Activated CD4-positive, alpha-beta T cell treated with anti-CD3 and anti-CD28 coated beads, Interleukin-2, amount 50 U/mL, for 48 hours (primary cell): ENCODE results near the gene ZBTB7C.

Experiments
- DNase-seq, 2 experiments: peaks; one replicate each; pipeline ENCODE4 v3.0.0-alpha.2; 2020

Gene ZBTB7C

GRCh38 chr18:48133671-48134251 lies 275.4 kb downstream of the ZBTB7C start:
- no peak for DNase-seq

- no peak for DNase-seq
These were observed 276.2 kb downstream of the ZBTB7C start for GRCh38 chr18:48132797-48133655.

GRCh38 chr18:48131042-48131441 lies 278.1 kb downstream of the ZBTB7C start:
- DNase-seq, result no peak

DNA sequence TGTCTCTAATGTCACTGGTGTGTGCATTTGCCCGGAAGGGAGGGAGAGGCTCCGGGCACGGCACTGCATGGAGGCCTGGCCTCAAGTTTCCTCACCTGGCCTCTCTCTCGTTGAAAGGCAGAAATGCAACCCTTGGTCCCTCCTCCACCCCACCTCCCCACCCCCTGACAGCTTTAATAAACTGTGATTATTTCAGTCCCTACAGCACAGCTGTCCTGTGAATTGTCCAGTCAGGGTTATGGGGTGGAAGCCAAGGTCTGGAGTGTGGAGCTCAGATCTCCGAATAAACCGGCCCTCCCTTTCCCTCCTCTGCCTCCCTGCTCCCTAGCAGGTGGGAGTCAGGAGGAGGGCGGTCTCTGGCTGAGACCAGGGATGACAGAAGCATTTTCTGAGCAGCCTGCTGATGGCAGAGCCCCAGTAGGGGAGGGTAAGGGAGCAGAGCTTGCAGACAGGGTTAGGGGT lies 279.5 kb downstream of the ZBTB7C start:
- no peak for DNase-seq

GRCh38 chr18:48127606-48128005 lies 281.6 kb downstream of the ZBTB7C start:
- no peak for DNase-seq

- DNase-seq, result no peak
These were observed 282.9 kb downstream of the ZBTB7C start for GRCh38 chr18:48126240-48126639.

DNA sequence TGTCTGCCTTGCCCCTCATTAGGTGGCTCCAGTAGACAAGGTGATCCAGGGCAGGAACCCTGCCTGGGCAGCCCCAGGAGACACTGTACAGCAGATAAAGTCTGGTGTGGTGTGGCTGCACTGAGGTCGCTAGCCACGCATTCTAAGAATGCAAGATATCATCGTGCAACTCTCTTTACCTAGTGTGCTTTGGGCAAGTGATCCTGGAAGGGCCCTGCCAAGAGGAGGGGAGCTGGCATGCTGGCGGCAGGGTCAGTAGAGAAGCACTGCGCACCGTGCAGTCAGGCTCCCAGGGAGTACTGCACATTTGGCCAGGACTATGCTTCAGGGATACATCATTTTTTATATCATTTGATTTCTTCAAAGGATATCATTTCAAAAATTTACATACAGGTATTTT lies 283.5 kb downstream of the ZBTB7C start:
- no peak for DNase-seq

GRCh38 chr18:48124857-48125626 lies 284.1 kb downstream of the ZBTB7C start:
- peak; percentile 59 to 67 for DNase-seq

DNA sequence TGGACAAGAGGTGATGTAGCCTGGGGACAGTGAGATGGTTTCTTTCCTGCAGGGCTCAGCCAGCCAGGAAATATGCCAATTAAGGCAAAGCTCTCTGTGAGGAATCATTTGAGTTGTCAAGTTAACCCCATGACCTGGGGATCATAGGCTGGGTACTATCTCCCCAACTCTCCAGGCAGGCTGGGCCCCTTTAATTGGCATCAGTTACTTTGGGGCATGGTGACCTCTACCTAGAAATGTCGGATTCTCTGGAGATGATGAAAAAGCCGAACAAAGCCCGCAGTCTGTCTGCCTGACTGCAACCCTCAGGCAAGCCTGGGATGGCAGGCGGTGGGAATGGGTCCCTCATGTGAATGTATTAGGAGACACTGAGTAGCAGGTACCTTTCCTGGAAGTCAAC lies 285.2 kb downstream of the ZBTB7C start:
- DNase-seq, result no peak

DNA sequence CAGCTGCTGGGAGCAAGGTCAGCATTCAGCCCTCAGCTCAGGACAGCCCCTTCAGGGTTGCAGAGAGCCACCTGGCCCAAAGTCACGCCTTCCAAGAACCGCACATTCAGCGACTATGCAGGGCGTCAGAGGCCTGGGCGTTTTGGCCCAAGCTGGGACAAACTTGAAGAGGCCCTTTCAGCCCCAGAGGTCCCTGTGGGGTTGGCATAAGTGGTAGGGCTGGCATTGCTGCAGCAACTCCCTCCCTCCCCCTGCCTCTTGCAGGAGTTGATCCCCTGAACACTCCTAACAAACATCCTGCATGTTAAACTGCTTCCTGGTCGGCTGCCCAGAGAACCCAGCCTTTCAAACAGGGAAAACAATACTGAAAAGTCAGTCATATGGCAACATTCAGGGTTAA lies 285.9 kb downstream of the ZBTB7C start:
- DNase-seq, result no peak

DNA sequence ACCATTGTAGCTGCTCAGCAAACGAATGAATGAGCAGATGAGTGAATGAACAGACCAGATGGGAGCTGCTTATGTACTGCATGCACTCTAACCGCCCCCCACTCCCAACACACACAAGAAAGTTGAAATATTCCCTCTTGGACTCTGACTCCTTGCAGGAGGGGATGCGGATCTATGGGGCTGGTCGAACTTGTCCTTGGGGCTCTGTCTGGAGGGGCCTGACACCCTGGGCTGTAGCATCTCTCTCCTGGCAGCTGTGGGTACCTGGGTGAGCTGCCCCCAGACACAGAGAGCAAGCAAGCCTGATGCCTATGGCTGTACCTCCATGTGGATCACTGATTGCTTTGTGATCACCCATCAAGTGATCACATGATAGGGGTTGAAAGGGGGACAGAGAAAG lies 286.4 kb downstream of the ZBTB7C start:
- DNase-seq, result no peak

- DNase-seq, result no peak
These were observed 286.8 kb downstream of the ZBTB7C start for GRCh38 chr18:48122376-48122775.

- no peak for DNase-seq
These were observed 287.4 kb downstream of the ZBTB7C start for GRCh38 chr18:48121752-48122151.

GRCh38 chr18:48119204-48119603 lies 290.0 kb downstream of the ZBTB7C start:
- DNase-seq, result no peak

GRCh38 chr18:48116873-48117630 lies 292.1 kb downstream of the ZBTB7C start:
- DNase-seq, result no peak

DNA sequence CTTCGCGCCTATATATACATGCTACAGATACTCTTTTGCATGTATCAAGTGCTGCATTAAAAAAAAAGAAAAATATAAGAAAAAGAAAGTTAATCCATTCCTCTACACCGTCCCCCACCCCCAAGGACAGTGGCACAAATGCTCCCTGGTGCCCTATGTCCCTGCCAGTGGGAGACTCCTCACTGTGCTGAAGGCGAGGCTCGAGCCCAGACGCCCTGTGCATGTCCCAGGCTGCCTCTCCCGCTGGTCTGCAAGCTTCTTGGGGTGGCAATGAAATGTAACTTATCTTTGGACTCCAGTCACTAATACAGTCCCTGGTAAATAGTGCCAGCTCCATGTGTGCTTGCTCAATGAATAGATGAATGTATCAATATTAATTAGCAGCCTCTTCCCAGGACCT lies 293.2 kb downstream of the ZBTB7C start:
- no peak for DNase-seq

GRCh38 chr18:48113691-48114090 lies 295.5 kb downstream of the ZBTB7C start:
- no peak for DNase-seq

DNA sequence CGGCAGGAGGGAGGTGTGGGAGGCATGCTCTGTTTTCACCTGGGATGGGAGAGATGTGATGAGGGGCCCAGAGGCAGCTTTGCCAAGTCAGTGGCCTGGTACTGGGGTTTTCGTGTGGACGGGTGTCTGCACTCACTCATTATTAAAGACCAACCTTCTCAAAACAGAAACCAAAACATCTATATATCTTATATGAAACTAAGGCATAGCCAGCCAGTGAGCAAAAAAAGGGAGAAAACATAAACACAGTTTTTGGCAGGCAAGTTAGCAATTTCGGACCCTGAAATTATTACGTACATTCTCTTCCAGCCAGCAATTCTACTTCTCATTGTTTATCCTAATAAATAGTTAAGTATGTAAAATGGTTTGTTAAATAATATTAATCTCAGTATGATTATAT lies 297.6 kb downstream of the ZBTB7C start:
- DNase-seq, result no peak

GRCh38 chr18:48110797-48111196 lies 298.4 kb downstream of the ZBTB7C start:
- no peak for DNase-seq

GRCh38 chr18:48109961-48110493 lies 299.2 kb downstream of the ZBTB7C start:
- no peak for DNase-seq

GRCh38 chr18:48108136-48108535 lies 301.0 kb downstream of the ZBTB7C start:
- no peak for DNase-seq

DNA sequence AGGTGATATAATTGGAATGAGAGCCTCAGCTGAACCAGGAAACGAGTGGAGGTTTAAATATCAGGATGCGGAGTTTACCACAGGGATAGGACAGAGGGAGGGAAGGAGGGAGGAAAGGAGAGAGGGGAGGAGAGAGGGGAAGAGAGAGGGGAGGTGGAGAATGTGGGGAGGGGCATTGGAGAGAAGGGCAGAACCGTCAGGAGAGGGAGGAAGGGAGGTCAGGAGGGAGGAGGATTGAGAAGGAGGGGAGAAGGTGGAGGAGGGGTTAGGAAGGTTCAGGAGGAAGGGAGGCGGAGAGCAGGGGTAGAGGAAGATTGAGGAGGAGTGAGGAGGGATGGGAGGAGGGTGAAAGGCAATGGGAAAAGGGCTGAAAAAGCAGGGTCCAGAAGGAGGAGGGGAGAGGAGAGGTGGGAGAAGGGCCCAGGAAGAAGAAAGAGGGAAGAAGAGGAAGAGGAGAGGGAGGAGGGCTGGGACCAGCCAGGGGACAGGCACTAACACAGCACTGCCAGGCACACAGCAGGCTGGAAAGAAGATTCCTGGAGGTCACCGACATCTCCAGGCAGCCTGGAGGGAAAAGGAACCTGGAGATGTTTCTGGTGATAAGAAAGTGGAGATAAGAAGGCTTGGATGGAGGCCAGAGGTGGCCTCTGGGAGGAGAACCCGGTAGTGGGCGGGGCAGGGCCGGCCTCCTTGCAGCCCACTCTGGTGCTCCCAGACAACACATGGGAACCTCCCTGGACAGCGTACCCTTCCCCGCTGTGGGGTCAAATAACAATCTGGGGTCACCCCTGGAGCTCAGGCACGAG lies 302.0 kb downstream of the ZBTB7C start:
- no peak for DNase-seq
